ENCODE results near the gene KSR1. TPM values are rescaled to one million over a fixed set of nuclear protein-coding genes. Genes with fewer than 3 reads are reported as not detected.

KSR1 gene
- total and polyA plus RNA-seq, 2 experiments from 2014 or later, result 7.8 to 53.2 TPM

- H3K9me2 ChIP-seq (ENCODE audit: insufficient read depth), result no peaks in the 10 kb centered on the region
- Mint-ChIP-seq H3K4me3 (no peak overlapping the region), H3K4me1 (no peaks in the 10 kb centered on the region), H3K9me3 (peaks cover 7% of the 10 kb centered on the region; the same call in 2 of the 3 replicates), H3K36me3 (ENCODE audit: low read depth) (no peaks in the 10 kb centered on the region), H3K27me3 (ENCODE audit: insufficient read depth, low read depth, poor library complexity) (peaks cover 6% of the 10 kb centered on the region), H3K27ac (no peak overlapping the region)
- H4K20me1 ChIP-seq (replicated peaks; ENCODE audit: insufficient read depth), result no peaks in the 10 kb centered on the region
- H3K4me2 ChIP-seq, result no peak overlapping the region
- H3K4me1 ChIP-seq (ENCODE audit: insufficient read depth), result no peaks in the 10 kb centered on the region
- DNase-seq (ENCODE audit: low spot score) (no peak), ATAC-seq (no peak)
- H3K27me3 ChIP-seq (ENCODE audit: insufficient read depth), result no peaks in the 10 kb centered on the region
- no peaks in the 10 kb centered on the region for H3K79me2 ChIP-seq (replicated peaks; ENCODE audit: insufficient read depth)
- TF ChIP-seq POLR2AphosphoS5 (IDR thresholded peaks at IDR 0.05; ENCODE audit: low read depth) (no peak), CREB1 (CRISPR knock-in tag; IDR thresholded peaks at IDR 0.05; ENCODE audit: low read depth) (no peak), NANOG (IDR thresholded peaks at IDR 0.05; ENCODE audit: borderline replicate concordance) (no peak), CTCF (conservative IDR thresholded peaks at IDR 0.05; ENCODE audit: low read depth in 2 of 2) (no peak), ZNF462 (CRISPR knock-in tag; IDR thresholded peaks at IDR 0.05) (no peak), REST (IDR thresholded peaks at IDR 0.05; ENCODE audit: unreplicated experiment) (no peak), ZNF331 (CRISPR knock-in tag; IDR thresholded peaks at IDR 0.05; ENCODE audit: low read depth) (no peak), EZH2 (IDR thresholded peaks at IDR 0.05; ENCODE audit: low read depth, unreplicated experiment) (no peak), ETS1 (IDR thresholded peaks at IDR 0.05) (no peak)
- no peaks in the 10 kb centered on the region for H3K36me3 ChIP-seq (ENCODE audit: insufficient read depth)
- no peaks in the 10 kb centered on the region for H3F3A ChIP-seq (replicated peaks; ENCODE audit: low read depth)
- no peak overlapping the region for H3K4me3 ChIP-seq
- H3K27ac ChIP-seq (ENCODE audit: low read depth), result no peak overlapping the region
- no peak overlapping the region for H2AFZ ChIP-seq
Observed at GRCh38 chr17:27430383-27430840, 25.8 kb upstream of the KSR1 start.
